Stimulated activated CD8-positive, alpha-beta memory T cell treated with anti-CD3 and anti-CD28 coated beads, Interleukin-2, amount 100 ng/mL, for 1 hour (primary cell): ENCODE data around the gene AKR1B1.
A peak's percentile ranks its signal among the peaks of the same experiment; 100 is the strongest.

Experiments used
- DNase-seq, 2 donors: peaks; one replicate each; pipeline ENCODE4 v3.0.0-alpha.2; 2020; ENCODE audit warnings: low read depth in 2 of 2

AKR1B1 gene

DNA sequence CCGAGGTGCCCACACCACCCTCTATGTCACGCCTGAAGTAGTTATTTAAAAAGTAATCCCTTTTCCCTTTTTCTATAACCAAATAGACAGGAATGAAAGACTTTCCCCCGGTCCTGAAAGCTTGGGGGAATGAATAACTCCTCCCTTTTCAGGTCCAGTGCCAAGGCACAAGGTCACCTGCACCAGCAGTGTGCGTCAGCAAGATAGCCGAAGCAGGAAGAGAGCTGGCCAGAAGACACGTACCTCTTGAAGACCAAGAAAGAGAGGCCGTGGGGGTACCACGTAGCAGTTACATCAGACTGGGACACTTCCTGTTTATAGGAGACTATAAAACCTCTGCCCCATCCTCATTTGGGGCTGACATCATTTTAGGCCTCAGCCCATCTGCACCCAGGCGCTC lies 10.7 kb upstream of the AKR1B1 start:
- DNase-seq: no peak

DNA sequence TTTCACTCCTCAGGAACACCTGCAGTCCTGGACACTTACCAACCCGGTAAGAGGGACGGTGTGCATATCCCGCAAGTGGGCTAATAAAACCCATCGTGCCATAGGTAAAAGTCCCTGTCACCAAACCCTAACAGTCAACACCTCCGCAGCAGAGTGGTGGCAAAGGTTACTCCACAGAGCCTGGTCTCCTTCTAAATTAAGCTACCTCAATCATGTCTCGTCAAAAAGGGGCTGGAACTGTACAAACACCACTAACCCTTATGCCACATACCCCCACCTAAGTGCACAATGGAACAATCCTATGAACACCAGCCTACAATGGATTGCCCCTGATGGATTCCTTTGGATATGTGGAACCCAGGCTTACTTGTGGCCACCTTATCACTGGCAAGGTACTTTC lies 9.6 kb upstream of the AKR1B1 start:
- DNase-seq: no peak

DNA sequence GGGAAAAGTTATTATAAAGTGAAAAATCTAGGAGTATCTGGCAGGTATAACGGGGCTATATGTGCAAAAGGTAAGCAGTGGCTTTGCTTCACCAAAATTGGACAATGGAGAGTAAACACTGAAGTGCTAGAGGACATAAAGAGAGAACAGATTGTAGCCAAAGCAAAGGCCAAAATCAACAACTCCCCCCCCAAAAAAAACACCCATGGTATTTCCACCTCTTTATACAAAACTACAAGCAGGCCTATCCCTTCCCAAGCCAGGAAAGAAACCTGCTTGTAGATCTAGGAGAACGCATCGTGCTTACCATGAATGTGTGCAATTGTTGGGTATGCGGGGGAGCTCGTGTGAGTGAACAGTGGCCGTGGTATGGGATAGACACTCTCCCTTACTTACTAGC lies 9.2 kb upstream of the AKR1B1 start:
- no peak for DNase-seq

DNA sequence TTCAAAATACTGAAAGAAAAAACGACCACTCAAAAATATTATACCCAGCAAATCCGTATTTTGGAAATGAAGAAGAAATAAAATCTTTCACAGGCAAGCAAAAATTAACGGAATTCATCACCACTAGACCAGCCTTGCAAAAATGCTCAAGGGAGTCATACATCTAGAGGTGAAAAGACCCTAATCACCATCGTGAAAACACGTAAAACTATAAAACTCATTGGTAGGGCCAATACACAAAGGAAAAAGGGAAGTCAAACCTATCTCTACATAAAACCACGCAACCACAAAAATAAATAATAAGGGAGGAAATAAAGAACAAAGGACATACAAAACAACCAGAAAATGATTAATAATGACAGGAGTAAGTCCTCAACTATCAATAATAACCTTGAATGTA lies 6.6 kb upstream of the AKR1B1 start:
- no peak for DNase-seq

DNA sequence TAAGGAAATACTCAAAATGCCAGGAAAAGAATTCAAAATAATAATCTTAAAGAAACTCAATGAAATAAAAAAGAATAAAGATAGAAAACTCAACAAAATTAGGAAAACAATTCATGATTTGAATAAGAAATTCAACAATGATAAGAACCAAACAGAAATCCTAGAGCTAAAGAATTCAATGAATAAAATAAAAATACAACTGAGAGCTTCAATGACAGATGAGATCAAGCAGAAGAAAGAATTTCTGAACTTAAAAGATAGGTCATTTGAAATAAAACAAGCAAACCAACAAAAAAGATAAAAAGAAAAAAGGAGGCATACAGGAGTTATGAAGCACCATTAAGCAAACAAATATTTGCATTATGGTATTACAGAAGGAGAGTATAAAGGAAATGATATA lies 5.6 kb upstream of the AKR1B1 start:
- no peak for DNase-seq

DNA sequence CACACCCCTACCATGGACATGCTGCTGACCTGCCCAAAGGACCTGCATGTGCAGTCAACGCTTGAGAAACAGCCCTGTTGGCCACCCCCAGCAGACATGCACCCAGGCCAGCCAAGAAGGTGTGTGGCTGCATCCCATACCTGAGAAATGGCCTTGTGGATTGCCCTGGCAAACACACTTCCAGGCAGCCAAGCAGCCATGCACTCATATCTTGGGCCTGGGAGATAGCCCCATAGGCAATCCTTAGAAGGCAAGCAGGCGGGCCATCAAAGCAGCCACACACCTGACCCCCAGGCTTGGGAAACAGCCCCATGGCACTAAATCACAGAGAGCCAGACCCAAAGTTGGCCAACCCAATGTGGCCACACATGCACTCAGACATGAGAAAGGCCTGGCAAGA lies 4.9 kb upstream of the AKR1B1 start:
- no peak for DNase-seq

DNA sequence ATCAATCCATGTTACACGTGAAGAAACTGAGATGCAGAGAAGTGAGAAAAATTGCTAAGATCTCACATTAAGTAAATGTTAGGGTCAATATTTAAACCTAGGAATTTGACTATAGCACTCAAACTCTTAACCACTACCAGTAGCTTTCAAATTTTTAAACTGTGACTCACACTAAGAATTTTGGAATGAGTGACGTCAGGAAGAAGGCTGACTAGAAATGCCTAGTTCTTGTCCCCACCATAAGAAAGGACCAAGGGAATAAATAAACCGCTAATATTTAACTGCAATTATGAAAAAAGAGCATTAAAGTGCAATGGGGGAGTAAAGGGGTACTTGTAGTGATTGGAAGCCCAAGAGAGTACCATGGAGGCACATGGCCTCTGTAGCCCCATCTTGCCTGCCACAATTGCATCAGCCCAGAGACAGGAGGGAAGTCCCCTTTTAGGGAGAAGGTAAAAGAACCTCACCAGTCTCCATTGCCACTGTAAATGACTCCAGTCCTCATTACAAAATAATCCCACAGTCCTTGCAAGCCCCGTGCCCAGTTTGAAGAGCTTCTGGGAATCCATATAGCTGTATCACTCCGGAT lies 3.5 kb upstream of the AKR1B1 start:
- DNase-seq: no peak

DNA sequence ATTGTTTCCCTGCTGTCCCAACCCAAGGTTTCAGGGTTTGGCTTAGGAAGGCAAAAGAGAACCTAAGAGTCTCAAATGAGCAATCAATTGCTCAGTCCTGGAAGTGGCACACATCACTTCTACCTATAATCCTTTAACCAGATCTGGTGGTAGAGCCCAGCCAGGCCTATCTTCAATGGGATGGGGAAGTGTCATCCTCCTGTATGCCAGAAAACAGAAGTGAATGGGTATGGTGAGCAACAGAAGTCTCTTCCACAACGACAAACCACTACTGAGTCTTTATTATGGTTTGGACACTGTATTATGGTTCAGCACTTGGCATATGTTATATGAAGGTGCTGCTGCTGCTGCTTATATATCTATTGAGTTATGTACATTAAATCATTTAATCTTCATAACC lies 3.0 kb upstream of the AKR1B1 start:
- DNase-seq: no peak

DNA sequence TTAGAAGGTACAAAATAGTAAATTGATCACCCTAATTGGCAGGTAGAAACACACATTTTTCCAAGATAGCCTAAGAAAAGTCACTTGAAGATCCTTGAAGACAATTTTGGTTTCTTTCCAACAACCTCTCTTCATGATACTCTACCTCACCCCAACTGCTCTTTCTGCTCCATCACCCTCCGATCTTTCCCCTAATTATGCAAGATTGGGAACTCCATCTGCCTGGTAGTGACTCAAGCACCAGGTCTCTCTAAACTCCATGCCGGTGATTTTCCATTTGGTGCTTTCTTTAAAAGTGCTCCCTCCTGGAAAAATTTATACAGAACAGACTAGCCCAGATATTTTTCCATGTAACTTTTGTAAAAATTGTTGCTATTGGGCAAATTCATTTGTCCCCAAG lies 1.1 kb upstream of the AKR1B1 start:
- no peak for DNase-seq

DNA sequence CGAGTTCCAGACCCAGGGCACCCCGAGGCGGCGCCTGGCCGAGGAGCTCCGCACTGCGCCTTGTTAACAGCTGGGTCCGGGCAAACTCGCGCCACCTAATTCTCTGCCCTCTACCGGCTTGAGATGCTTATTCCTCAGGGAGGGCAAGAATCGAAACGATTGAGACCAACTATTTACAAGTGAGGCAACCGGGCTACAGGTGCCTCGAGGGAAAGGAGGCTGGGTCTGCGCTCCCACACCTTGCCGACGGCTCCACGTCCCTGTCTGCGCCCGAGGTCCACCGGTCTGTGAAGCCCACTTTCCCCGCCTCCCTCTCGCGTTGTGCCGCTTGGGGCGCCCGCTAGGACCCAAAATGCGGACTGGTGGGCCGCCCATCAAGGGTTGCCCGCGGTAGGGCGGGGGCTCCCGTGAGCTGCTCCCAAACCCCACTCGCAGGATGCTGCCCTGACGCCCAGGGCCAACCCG lies 527 bp downstream of the AKR1B1 start:
- peak; percentile 30 to 38 for DNase-seq

DNA sequence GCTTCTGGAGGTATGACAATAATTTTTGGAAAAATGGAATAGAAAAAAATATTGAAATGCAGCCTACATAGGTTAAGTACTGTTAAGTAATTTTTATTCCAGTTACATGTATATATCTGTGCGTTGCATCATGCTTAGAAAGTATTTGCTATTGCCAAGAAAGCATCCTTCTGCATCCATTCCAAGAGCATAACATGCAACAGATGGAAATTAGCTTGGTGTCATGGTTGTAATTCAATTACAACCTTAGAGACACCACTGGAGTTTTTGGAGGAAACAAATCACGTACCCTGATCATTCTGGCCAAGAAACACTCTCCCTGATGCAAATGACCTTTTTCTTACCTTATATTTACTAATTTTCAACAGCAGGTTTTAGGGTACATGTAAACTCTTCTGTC lies 1.7 kb downstream of the AKR1B1 start:
- no peak for DNase-seq

DNA sequence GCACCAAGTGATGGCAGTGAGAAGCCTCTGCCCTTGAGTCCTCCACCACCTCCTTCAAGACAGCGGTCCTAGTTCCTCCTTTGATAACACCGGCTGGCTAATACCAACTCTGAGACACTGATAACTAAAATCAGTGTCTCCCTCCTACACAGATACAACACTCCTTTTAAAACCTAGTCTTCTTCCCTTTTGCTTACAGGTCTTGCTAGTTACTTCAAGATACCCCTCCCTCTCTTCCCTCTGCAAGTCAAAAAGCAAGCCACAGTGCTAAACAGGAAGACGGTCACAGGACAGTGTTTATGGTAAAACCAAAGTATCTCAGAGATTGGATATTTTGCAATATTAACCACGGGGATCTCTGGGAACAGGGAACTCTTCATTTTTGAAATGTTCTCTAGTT lies 4.6 kb downstream of the AKR1B1 start:
- DNase-seq: no peak

DNA sequence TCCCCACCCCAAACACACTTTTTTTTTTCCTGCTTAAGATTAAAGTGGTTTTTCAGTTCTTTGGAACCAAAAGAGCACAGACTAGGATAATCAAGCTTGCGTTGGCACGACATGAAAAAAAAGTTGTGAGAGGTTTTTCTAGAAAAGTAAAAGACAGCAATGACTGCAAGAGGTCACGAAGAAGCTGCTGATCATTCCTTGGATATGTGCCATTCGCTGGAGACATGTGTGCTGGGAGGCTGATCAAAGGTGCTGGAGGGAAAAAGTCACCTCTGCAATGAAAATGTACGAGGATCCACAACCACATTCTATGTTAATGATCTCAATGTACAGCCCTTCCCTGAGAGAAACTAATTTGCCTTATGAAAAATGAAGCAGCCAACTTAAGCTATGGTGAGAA lies 5.4 kb downstream of the AKR1B1 start:
- no peak for DNase-seq

DNA sequence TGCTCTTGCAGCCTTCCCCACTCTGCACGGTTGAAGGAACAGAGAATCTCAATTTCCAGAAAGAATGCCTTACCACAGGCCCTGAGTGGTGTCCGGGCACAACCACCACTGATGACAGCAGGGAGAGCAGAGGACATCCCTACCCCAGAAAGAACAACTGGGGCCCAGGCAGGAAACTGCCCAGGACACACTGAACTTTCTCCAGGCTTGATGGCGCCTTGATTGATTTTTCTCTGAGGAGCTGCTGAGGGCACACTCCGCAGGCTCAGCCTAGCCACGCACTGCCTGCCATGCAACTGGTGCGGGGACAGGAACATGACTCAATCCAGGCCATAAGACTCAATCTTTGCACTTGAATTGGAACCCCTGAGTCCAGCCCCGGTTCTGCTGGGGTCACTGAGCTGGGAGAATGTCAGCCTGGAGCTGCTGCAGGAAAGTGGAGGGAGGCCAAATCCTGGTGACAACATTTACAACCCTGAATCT lies 5.9 kb downstream of the AKR1B1 start:
- DNase-seq: no peak

DNA sequence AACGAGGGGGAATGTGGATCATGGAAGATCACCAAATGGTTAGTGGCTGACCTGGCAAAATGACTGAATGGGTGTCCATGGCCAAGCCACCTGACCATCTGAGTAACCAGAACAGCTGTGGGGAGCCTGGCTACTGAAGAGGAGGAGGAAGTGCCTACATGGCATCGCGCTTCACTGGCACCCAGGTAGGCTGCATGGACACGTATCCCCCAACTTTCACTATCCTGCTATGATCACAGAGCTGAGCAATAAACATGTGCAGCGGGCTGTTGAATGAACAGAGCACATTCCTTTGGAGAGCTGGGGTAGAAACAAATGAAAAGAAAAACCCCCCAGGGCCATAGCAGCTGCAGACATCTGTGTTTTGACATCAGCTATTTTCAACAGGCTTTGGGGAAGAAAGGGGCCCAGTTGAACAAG lies 6.5 kb downstream of the AKR1B1 start:
- no peak for DNase-seq

DNA sequence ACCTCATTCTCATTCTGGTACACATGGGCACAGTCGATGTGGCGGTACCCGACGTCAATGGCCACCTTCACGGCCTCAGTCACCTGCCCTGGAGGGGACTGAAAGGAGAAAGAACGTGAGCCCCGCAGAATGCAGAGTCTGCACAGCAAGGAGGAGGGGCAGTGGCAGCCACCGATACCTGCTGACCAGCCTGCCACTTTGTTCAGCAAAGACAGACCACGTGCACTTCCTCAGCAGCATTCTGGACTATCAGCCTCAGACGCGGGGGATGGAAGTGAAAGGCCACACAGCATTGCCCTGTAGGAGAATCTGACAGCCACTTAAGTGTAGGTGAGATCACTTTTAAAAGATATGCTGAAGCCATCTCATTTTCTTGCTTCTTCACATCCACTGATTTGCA lies 7.2 kb downstream of the AKR1B1 start:
- DNase-seq: no peak

DNA sequence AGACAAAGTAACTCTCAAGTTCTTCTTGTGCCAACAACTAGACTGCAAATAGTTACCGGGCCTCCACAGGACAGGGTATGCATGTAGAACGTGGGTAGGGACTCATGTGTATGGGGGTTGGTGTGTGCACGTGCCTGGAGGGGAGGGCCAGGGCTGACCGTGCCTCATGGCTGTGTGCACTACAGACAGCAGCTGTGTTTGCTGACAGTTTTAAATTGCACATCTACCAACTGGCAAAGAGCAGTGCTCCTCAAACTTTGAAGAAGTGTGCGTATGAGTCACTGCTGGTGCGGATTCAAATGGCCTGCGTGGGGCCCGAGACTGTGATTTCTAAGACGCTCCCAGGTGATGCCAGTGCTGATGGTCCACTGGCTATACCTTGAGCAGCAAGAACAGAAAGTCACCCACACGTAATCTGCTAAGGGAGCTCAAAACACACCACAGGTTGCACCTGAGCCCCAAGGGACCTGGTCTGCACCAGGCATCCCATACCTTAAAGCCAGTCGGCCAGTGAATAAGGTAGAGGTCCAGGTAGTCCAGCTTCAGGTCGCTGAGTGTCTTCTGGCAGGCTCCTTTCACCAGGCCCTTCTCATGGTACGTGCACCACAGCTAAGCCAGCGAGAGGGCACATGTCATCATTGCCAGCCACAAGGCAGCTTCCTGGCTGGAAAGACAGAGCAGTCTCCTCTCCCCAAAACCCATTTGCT lies 8.5 kb downstream of the AKR1B1 start:
- DNase-seq: no peak

DNA sequence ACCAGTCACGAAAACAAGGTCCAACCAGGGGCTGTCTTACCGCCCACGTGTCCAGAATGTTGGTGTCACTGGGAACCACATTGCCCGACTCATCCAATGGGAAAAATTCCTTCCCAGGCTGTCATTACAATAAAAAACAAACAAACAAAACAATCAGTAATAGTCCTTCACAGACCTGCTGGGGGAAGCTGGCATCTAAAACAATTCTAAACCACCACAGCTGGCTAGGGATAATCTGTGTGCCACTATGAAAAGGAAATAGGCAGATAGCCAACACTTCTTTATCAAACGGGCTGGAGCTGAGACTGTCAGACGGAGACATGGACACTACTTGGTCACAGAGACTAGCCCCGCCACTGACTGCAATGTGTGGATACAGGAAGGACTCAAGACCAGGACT lies 9.2 kb downstream of the AKR1B1 start:
- no peak for DNase-seq

DNA sequence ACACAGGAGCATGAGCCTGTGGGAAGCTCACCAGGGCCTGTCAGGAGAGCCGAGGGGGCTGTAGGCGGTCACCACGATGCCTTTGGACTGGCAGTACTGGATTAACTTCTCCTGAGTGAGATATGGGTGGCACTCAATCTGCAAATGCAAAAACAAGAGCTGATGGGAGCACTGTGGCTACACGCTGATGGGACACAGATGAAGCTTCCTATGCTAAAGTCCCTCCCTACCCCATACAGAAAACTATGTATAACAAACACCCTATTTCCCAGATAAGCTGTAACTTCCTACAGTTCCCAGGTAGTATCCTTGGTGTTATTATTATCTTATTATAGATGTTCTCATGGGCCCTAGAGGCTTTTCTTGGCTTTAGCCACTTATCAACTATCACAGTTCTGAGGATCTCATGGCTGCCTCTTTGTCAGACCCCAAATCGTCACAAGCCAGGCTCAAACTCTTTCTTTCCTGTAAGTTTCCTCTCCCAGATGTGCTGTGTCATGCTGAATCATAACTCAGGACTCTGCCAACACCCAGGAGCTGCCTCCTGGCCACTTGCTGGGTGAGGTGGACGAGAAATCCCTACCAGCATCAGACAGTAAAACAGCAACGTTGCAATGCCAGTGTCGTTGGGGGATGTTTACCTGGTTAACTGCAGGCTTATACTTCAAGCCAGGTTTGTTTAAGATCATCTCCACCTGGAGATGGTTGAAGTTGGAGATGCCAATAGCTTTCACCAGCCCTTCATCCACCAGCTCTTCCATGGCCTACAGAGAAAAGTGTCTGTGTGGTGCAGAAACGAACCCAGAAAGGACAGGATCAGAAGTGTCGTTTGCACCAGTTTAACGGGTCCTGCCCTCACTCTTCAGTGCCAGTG lies 10.3 kb downstream of the AKR1B1 start:
- no peak for DNase-seq

DNA sequence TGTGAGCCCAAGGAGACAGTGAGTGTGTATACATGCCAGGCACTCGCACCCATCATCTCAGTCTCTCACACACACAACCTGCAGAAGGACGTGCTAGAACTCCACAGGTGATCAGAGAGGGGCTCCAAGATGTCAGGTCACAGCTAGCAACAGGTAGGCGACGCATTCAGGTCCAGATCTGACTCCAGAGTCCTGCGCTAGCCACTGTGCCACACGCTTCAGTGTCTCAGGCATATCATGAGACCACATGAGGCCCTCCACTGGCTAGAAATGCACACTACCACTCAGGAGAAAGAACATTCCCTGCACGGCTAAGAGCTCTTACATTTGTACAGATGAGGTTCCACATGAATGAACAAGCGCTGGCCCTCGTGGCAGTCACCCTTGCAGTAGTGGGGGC lies 11.5 kb downstream of the AKR1B1 start:
- no peak for DNase-seq

DNA sequence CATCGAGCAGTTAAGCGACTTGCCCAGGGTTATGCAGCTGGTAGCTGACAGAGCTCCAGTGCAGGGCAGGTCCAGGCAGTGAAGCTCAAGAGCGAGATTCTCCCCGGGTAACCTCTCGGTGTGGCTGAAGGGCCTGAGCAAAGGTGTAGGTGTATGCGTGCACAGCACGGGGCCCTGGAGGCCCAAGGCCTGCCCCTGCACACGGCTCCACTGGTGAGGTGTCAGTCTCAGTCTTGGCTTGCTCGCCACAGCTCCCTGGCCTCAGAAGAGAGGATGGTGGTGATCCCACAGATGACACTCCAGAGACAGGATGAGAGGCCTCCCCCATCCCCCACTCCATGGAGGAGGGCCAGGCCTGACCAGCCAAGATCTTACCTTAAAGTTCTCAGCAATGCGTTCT lies 12.0 kb downstream of the AKR1B1 start:
- DNase-seq: no peak

DNA sequence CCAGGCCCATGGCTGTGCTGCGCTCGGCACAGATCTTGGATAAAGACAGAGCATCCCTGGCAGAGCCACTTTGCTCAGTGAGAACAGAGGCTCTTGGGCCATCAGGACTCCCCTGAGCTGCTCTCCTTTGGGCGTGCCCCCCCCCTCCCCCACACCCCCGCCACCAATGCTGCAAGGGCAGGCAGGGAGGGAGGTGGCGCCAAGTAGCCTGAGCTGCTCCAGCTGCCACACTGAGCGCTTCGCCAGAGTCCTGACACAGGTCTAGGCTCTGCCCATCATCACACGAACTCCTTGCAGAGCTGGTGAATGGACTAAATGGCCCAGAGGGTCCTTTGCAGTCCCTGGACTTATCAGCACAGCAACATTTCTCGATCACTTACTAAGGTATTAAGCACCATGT lies 12.5 kb downstream of the AKR1B1 start:
- no peak for DNase-seq

DNA sequence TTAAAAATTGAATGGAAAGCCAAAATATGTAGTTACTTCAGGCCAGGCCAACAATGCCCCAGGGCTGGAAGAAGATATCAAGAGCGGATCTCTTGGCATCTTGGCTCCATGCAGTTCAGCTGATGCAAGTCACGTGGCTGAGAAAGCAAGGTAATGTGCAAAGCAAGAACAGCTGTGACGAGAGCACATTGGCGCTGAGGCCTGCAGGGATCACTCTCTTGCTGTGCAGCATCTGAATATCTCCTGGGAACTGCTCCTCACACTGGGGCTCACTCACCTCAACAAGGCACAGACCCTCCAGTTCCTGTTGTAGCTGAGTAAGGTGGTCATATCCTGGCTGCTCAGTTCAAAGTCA lies 14.0 kb downstream of the AKR1B1 start:
- DNase-seq: no peak
